GM12878 (cell line): ENCODE data around the gene RNF38. TPM values are rescaled to one million over a fixed set of nuclear protein-coding genes. Genes with fewer than 3 reads are reported as not detected.

Experiments used
- ATAC-seq: fragments of 200-7000 bp; cut with Tn5 transposase; 3 replicates; pipeline ENCODE4 v1.9.1; 2020; ENCODE audit warnings: mild to moderate bottlenecking, moderate library complexity
- BruUV-seq: library from RNA; stranded (reverse); fragments of 400-500 nt; replicated peaks from 2 replicates; lab custom pipeline; 2021; lab: Mats Ljungman, UMichigan
- CTCF ChIA-PET: fragments of 300-600 bp; sonication (Branson Sonifier 250); formaldehyde crosslinking; extraction: SDS; loops from one replicate; lab custom pipeline; 2021; ENCODE audit warnings: inconsistent platforms; lab: Yijun Ruan, JAX
- POLR2A ChIA-PET: fragments of 350-600 bp; formaldehyde crosslinking; extraction: SDS; loops from one replicate; lab custom pipeline; 2021; ENCODE audit warnings: inconsistent platforms; lab: Charles Lee
- RAD21 ChIA-PET: fragments of 300-600 bp; sonication (Branson Sonifier 250); formaldehyde crosslinking; loops from one replicate; lab custom pipeline; 2023; ENCODE audit warnings: antibody characterized with exemption; ENCODE audit not compliant: unreplicated experiment; lab: Charles Lee
- SMC1A ChIA-PET: fragments of 300-600 bp; sonication (Branson Sonifier 250); formaldehyde crosslinking; loops from one replicate; lab custom pipeline; 2023; ENCODE audit not compliant: unreplicated experiment, uncharacterized antibody; lab: Charles Lee
- DNase-seq: peaks from one replicate; pipeline ENCODE4 v3.0.0-alpha.2; 2011; ENCODE audit warnings: low read depth, low spot score
- FAIRE-seq: peaks from 3 replicates; lab custom pipeline; 2011; peaks lifted over from hg19 to GRCh38; lab: Jason Lieb, UNC
- H2AFZ ChIP-seq: 2 replicates; pipeline ENCODE4 v1.6.0; 2011; ENCODE audit warnings: low read depth, low read length, control low read depth; ENCODE audit not compliant: control insufficient read depth
- H3K27ac ChIP-seq: 2 replicates; pipeline ENCODE4 v1.5.1; 2011; ENCODE audit warnings: control low read depth; ENCODE audit not compliant: control insufficient read depth, insufficient read depth
- H3K27me3 ChIP-seq, 2 experiments: replicated peaks in 1 of 2; 2 replicates each; pipeline versions ENCODE4 v1.6.0 to v1.6.1; 2011; ENCODE audit warnings: low read length in 1 of 2; ENCODE audit not compliant: control insufficient read depth in 2 of 2, insufficient read depth in 2 of 2
- H3K36me3 ChIP-seq, 2 experiments: 2 replicates each; pipeline ENCODE4 v1.5.1; 2011; ENCODE audit warnings: low read length in 1 of 2; ENCODE audit not compliant: control insufficient read depth in 2 of 2, insufficient read depth in 2 of 2
- H3K4me1 ChIP-seq: 2 replicates; pipeline ENCODE4 v1.6.1; 2011; ENCODE audit warnings: mild to moderate bottlenecking, low read length, moderate library complexity, mixed read lengths; ENCODE audit not compliant: control insufficient read depth, insufficient read depth
- H3K4me2 ChIP-seq: 2 replicates; pipeline ENCODE4 v1.6.0; 2011; ENCODE audit warnings: control low read depth; ENCODE audit not compliant: control insufficient read depth, insufficient read depth
- H3K4me3 ChIP-seq: fragments of 200-600 bp; sonication (generic); 2 replicates; pipeline ENCODE4 v1.5.1; 2016
- H3K79me2 ChIP-seq: 2 replicates; pipeline ENCODE4 v1.6.0; 2011; ENCODE audit warnings: low read length; ENCODE audit not compliant: control insufficient read depth, insufficient read depth
- H3K9ac ChIP-seq: 2 replicates; pipeline ENCODE4 v1.8.0; 2011; ENCODE audit warnings: low read length, control low read depth, mixed read lengths; ENCODE audit not compliant: control insufficient read depth, insufficient read depth
- H3K9me3 ChIP-seq: replicated peaks from 3 replicates; pipeline ENCODE4 v1.5.1; 2011; ENCODE audit warnings: mild to moderate bottlenecking, low read length; ENCODE audit not compliant: control insufficient read depth, insufficient read depth
- H4K20me1 ChIP-seq: 2 replicates; pipeline ENCODE4 v1.6.0; 2011; ENCODE audit not compliant: control insufficient read depth, insufficient read depth
- ATF7 ChIP-seq: fragments of 450-650 bp; IDR thresholded peaks from 2 replicates; pipeline ENCODE4 v1.6.1; 2016; ENCODE audit warnings: low read depth, mild to moderate bottlenecking
- BHLHE40 ChIP-seq, 2 experiments: fragments of 450-650 bp in 1 of 2; IDR thresholded peaks; 2 replicates each; pipeline ENCODE4 v1.6.1; 2011 to 2017; ENCODE audit warnings: low read depth in 2 of 2, borderline replicate concordance in 1 of 2, improper control_type of control experiment in 1 of 2, low read length in 1 of 2, mild to moderate bottlenecking in 1 of 2
- BMI1 ChIP-seq: fragments of 450-650 bp; IDR thresholded peaks from 2 replicates; pipeline ENCODE4 v1.6.1; 2016; ENCODE audit warnings: mild to moderate bottlenecking, moderate library complexity, borderline replicate concordance
- EED ChIP-seq: sonication (generic); IDR thresholded peaks from 2 replicates; pipeline ENCODE4 v1.6.1; 2016; ENCODE audit warnings: antibody characterized with exemption, low read depth
- ESRRA ChIP-seq: IDR thresholded peaks from 2 replicates; pipeline ENCODE4 v1.6.1; 2012; ENCODE audit warnings: mild to moderate bottlenecking, low read length, improper control_type of control experiment
- FOS ChIP-seq: IDR thresholded peaks from 3 replicates; pipeline ENCODE4 v1.6.1; 2011; ENCODE audit warnings: borderline replicate concordance; ENCODE audit not compliant: insufficient read length; ENCODE audit errors: extremely low read depth
- GATAD2B ChIP-seq: fragments of 450-650 bp; conservative IDR thresholded peaks from 2 replicates; pipeline ENCODE4 v1.6.1; 2017; ENCODE audit warnings: low read depth, mild to moderate bottlenecking, moderate library complexity
- NFYA ChIP-seq: IDR thresholded peaks from 2 replicates; pipeline ENCODE4 v1.6.1; 2011; ENCODE audit warnings: low read depth, mild to moderate bottlenecking, low read length, improper control_type of control experiment, borderline replicate concordance
- PML ChIP-seq: IDR thresholded peaks from 2 replicates; pipeline ENCODE4 v1.6.1; 2012; ENCODE audit warnings: low read length, inconsistent platforms
- SMC3 ChIP-seq: IDR thresholded peaks from 2 replicates; pipeline ENCODE4 v1.6.1; 2011; ENCODE audit warnings: low read length, improper control_type of control experiment, borderline replicate concordance
- SP1 ChIP-seq: IDR thresholded peaks from one replicate; pipeline ENCODE4 v1.6.1; 2011; ENCODE audit warnings: low read depth, low read length
- ZBTB33 ChIP-seq: fragments of 450-650 bp; IDR thresholded peaks from 2 replicates; pipeline ENCODE4 v1.6.1; 2017; ENCODE audit warnings: mild to moderate bottlenecking
- ZNF207 ChIP-seq: fragments of 450-650 bp; IDR thresholded peaks from 2 replicates; pipeline ENCODE4 v1.6.1; 2014; ENCODE audit warnings: antibody characterized with exemption, mild to moderate bottlenecking, borderline replicate concordance
- WGBS: methylation state at CpG from one replicate; pipeline ENCODE4 v1.1.6; 2016; ENCODE audit warnings: low lambda C conversion rate; ENCODE audit not compliant: insufficient replicate concordance, insufficient coverage; ENCODE audit errors: missing lambda C conversion rate; 5-methylcytosine and 5-hydroxymethylcytosine counted together
- in situ Hi-C: fragments of 300-500 bp; cut with MboI; formaldehyde crosslinking; loops from 9 replicates; pipeline ENCODE4 v1.14.3; 2018; ENCODE audit warnings: mixed read lengths
- intact Hi-C: fragments of 100-400 bp; cut with micrococcal nuclease; formaldehyde crosslinking; loops from one replicate; pipeline ENCODE4 v1.14.2; 2022; ENCODE audit not compliant: unreplicated experiment
- polyA plus RNA-seq, 11 experiments: library from polyadenylated mRNA; depleted of rRNA in 4 of 11; unstranded in 6 of 11; stranded (reverse) in 5 of 11; fragments of >200 nt; fragmentation: Nextera tagmentation in 4 of 11; fragmentation: Illumina TruSeq in 1 of 11; extraction: Ambion mirVana in 4 of 11; extraction: Trizol in 1 of 11; gene quantifications; 1 replicate in 1 of 11; 2 replicates in 10 of 11; pipeline versions ENCODE4 v1.2.1 to v1.2.3, GENCODE V29; 2011 to 2016; ENCODE audit warnings: inconsistent platforms in 2 of 11, missing spikeins in 2 of 11, low read depth in 1 of 11
- total RNA-seq, 4 experiments: library from RNA; depleted of rRNA in 3 of 4; stranded (reverse); fragments of >200 nt in 3 of 4; fragmentation: Illumina TruSeq in 1 of 4; extraction: Trizol in 1 of 4; gene quantifications; 2 replicates each; pipeline versions ENCODE4 v1.2.1 to v1.2.3, GENCODE V29; 2013 to 2021
- TF ChIP-seq, protein P1 (sequence below): fragments of 450-650 bp; IDR thresholded peaks from 2 replicates; pipeline ENCODE4 v1.6.1; 2017; ENCODE audit warnings: antibody characterized with exemption, mild to moderate bottlenecking, moderate library complexity

The RNF38 gene
- total and polyA plus RNA-seq, 10 of the 15 experiments (the other 5 are each of a cell fraction or from before 2014, with no cell fraction given): 5.1 to 34.7 (median 12.7) TPM

DNA sequence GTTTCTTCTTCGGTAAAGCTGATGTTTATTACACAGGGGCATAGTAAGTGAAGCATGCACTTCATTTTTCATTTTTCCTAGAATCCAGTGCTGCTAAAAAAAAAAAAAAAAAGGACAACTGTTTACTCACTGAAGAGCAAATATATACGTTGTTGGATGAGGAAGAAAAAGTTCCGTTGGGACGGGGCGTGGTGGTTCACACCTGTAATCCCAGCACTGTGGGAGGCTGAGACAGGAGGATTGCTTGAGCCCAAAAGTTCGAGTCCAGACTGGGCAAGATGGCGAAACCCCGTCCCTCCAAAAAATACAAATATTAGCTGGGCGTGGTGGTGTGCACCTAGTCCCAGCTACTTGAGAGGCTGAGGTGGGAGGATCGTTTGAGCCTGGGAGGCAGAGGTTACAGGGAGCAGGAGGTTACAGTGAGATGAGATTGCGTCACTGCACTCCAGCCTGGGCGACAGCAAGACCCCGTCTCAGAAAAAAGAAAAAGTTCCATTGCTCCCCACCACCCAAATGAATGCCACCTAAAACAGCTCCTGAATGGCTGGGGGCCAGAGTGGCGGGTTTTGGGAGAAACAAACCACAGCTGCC, 81.8 kb downstream of the RNF38 start (continued):
- TF ChIP-seq PML (no peak), NFYA (no peak), BMI1 (no peak), ZBTB33 (no peak), EED (no peak), FOS (no peak), ZNF207 (no peak)

DNA sequence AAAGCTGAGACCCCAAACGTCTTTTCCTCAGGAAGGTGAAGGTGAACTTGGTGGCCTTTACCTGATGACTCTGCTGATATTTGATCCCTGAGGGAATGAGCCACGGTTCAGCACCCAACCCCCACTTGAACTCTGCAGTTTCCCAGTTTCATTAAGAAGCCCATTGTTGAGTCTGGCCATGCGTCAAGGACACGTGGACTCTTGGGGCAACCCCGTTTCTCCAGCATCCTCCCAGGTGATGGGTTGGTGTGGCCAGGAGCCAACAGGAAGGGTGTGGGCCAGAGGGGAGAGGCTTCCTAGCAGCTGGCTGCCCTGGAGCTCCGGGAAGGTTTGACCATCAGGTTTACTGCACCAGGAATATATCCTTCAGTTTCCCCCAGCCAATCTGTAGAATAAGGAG, 82.3 kb downstream of the RNF38 start:
- Histone ChIP-seq H3K4me2 (no peak overlapping the region), H4K20me1 (no peaks in the 10 kb centered on the region), H3K27ac (no peak overlapping the region), H3K27me3 (no peaks in the 10 kb centered on the region), H3K9me3 (no peaks in the 10 kb centered on the region), H3K9ac (no peak overlapping the region), H3K79me2 (no peaks in the 10 kb centered on the region), H2AFZ (no peak overlapping the region), H3K36me3 (no peaks in the 10 kb centered on the region), H3K4me3 (no peak overlapping the region), H3K4me1 (no peaks in the 10 kb centered on the region)
- ATAC-seq (no peak), DNase-seq (no peak), FAIRE-seq (no peak)
- TF ChIP-seq SP1 (no peak), ESRRA (no peak), GATAD2B (no peak), ATF7 (no peak), BHLHE40 (IDR thresholded peaks at IDR 0.05; ENCODE audit: borderline replicate concordance in 1 of 2, low read depth in 2 of 2, low read length in 1 of 2) (no peak), SMC3 (no peak)
- TF ChIP-seq, protein P1, sequence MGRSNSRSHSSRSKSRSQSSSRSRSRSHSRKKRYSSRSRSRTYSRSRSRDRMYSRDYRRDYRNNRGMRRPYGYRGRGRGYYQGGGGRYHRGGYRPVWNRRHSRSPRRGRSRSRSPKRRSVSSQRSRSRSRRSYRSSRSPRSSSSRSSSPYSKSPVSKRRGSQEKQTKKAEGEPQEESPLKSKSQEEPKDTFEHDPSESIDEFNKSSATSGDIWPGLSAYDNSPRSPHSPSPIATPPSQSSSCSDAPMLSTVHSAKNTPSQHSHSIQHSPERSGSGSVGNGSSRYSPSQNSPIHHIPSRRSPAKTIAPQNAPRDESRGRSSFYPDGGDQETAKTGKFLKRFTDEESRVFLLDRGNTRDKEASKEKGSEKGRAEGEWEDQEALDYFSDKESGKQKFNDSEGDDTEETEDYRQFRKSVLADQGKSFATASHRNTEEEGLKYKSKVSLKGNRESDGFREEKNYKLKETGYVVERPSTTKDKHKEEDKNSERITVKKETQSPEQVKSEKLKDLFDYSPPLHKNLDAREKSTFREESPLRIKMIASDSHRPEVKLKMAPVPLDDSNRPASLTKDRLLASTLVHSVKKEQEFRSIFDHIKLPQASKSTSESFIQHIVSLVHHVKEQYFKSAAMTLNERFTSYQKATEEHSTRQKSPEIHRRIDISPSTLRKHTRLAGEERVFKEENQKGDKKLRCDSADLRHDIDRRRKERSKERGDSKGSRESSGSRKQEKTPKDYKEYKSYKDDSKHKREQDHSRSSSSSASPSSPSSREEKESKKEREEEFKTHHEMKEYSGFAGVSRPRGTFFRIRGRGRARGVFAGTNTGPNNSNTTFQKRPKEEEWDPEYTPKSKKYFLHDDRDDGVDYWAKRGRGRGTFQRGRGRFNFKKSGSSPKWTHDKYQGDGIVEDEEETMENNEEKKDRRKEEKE: no peak
- in situ Hi-C loops (no loop called here), intact Hi-C loops (no loop called here)
- 18% methylated on average over 6 of the region's 6 CpGs for WGBS
- RAD21 ChIA-PET: no interaction called here
- CTCF ChIA-PET: interaction anchor here (4.4 kb wide), 1 partner anchor 11 kb away, joined by 22 read pairs; no protein-coding TSS in a partner anchor
- BruUV-seq: no TSS peak
- POLR2A ChIA-PET: interaction anchor here (0.5 kb wide), 1 partner anchor 43 kb away, joined by 5 read pairs; no protein-coding TSS in a partner anchor
- SMC1A ChIA-PET: no interaction called here
